Mesendoderm (in vitro differentiated cells): ENCODE measurements around the gene ALCAM.

Experiments
- DNase-seq: peaks from one replicate; pipeline ENCODE4 v3.0.0; 2013
- H2AK5ac ChIP-seq: 2 replicates; pipeline ENCODE4 v1.6.1; 2013; ENCODE audit warnings: low read length, inconsistent platforms
- H2BK120ac ChIP-seq: 2 replicates; pipeline ENCODE4 v1.6.1; 2013; ENCODE audit warnings: low read depth, mild to moderate bottlenecking, low read length, moderate library complexity, mixed read lengths
- H2BK15ac ChIP-seq: replicated peaks from 2 replicates; pipeline ENCODE4 v1.6.1; 2013; ENCODE audit warnings: low read depth, mild to moderate bottlenecking, moderate library complexity
- H2BK5ac ChIP-seq: 2 replicates; pipeline ENCODE4 v1.6.1; 2013; ENCODE audit warnings: low read length, inconsistent platforms
- H3K18ac ChIP-seq: 2 replicates; pipeline ENCODE4 v1.6.1; 2013; ENCODE audit warnings: mild to moderate bottlenecking, low read length, mixed read lengths
- H3K23ac ChIP-seq: one replicate; pipeline ENCODE4 v1.6.1; 2013; ENCODE audit warnings: low read length
- H3K27ac ChIP-seq: 2 replicates; pipeline ENCODE4 v1.5.1; 2013; ENCODE audit warnings: low read depth, mild to moderate bottlenecking, inconsistent platforms, low read length, moderate library complexity
- H3K27me3 ChIP-seq: 2 replicates; pipeline ENCODE4 v1.6.1; 2013; ENCODE audit warnings: low read length, control low read depth, mild to moderate bottlenecking, inconsistent platforms; ENCODE audit not compliant: insufficient read depth, poor library complexity
- H3K36me3 ChIP-seq: 2 replicates; pipeline ENCODE4 v1.6.1; 2013; ENCODE audit warnings: low read length, inconsistent platforms; ENCODE audit not compliant: control insufficient read depth, insufficient read depth
- H3K4ac ChIP-seq: one replicate; pipeline ENCODE4 v1.6.1; 2013; ENCODE audit warnings: low read depth, mild to moderate bottlenecking, low read length, moderate library complexity
- H3K4me1 ChIP-seq: 2 replicates; pipeline ENCODE4 v1.6.1; 2013; ENCODE audit warnings: low read depth, low read length, inconsistent platforms; ENCODE audit not compliant: control insufficient read depth
- H3K4me2 ChIP-seq: 2 replicates; pipeline ENCODE4 v1.6.1; 2013; ENCODE audit warnings: low read length
- H3K4me3 ChIP-seq: 2 replicates; pipeline ENCODE4 v1.5.1; 2013; ENCODE audit warnings: mild to moderate bottlenecking, low read length
- H3K56ac ChIP-seq: one replicate; pipeline ENCODE4 v1.6.1; 2013; ENCODE audit warnings: low read length
- H3K79me1 ChIP-seq: 2 replicates; pipeline ENCODE4 v1.6.1; 2013; ENCODE audit warnings: low read length, inconsistent platforms
- H3K79me2 ChIP-seq: 2 replicates; pipeline ENCODE4 v1.6.1; 2013; ENCODE audit warnings: mild to moderate bottlenecking, low read length; ENCODE audit not compliant: control insufficient read depth, insufficient read depth
- H3K9ac ChIP-seq: 2 replicates; pipeline ENCODE4 v1.6.1; 2013; ENCODE audit warnings: low read length, inconsistent platforms
- H4K5ac ChIP-seq: one replicate; pipeline ENCODE4 v1.6.1; 2013; ENCODE audit warnings: low read length
- H4K8ac ChIP-seq: one replicate; pipeline ENCODE4 v1.6.1; 2013; ENCODE audit warnings: low read depth, mild to moderate bottlenecking, control low read depth, low read length, moderate library complexity
- WGBS: extraction: QIAGEN DNeasy Blood & Tissue Kit; methylation state at CpG from one replicate; pipeline ENCODE4 v1.1.7; 2013; ENCODE audit warnings: low lambda C conversion rate, missing lambda C conversion rate; ENCODE audit not compliant: insufficient coverage; ENCODE audit errors: extremely low coverage; 5-methylcytosine and 5-hydroxymethylcytosine counted together

ALCAM gene

GRCh38 chr3:105615814-105616213 lies 249.1 kb downstream of the ALCAM start:
- H3K4me1 ChIP-seq = peaks cover 9% of the 10 kb centered on the region
- no peaks in the 10 kb centered on the region for H3K36me3 ChIP-seq
- H2AK5ac ChIP-seq = no peak overlapping the region
- no peak overlapping the region for H3K4me3 ChIP-seq
- no peak for DNase-seq
- H2BK15ac ChIP-seq = no peak overlapping the region
- H3K79me1 ChIP-seq = no peaks in the 10 kb centered on the region
- H3K56ac ChIP-seq = no peak overlapping the region
- no peak overlapping the region for H4K8ac ChIP-seq
- no peak overlapping the region for H4K5ac ChIP-seq
- no CpG with 5 or more reads among the region's 3 CpGs for WGBS
- H3K27me3 ChIP-seq = no peaks in the 10 kb centered on the region
- H3K23ac ChIP-seq = no peak overlapping the region
- no peak overlapping the region for H2BK120ac ChIP-seq
- H3K79me2 ChIP-seq = no peaks in the 10 kb centered on the region
- no peak overlapping the region for H3K18ac ChIP-seq
- no peak overlapping the region for H3K4me2 ChIP-seq
- no peak overlapping the region for H2BK5ac ChIP-seq
- H3K4ac ChIP-seq = no peak overlapping the region
- H3K9ac ChIP-seq = no peak overlapping the region
- H3K27ac ChIP-seq = no peak overlapping the region

DNA sequence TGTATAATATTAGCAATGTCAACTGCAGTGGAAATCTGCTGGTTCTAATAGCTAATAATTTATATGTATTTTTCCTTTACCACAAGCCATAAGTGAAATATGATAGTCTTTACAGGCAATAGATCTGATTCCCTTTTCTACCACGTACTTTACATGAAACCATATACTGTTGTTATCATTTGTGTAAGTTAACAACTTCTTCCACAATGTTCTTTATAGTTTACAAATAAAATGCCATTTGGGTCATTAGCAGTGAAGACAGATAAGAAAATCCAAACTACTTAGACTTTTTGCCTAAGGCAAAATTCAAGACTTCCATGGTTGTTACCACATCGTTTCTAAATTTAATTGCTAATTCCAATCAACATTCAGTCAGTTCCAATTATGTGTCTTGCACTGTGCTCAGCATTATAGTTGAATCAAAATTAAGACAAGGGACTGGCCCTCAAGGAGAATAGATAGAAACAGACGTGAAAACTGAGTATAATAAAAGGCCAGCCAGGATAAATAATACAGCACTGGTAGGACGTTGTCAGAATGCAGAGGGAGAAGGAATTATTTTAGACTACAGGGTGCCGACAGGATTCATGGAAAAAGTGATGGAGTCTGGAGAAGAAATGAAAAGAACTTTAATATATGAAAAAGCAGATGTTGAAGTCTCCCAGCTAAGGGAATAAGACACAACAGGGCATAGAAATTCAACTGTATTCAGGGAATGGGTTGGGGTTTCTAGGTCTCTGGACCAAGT lies 249.8 kb downstream of the ALCAM start:
- H2BK120ac ChIP-seq = no peak overlapping the region
- no peak overlapping the region for H2AK5ac ChIP-seq
- no peak overlapping the region for H2BK15ac ChIP-seq
- H3K79me1 ChIP-seq = no peaks in the 10 kb centered on the region
- no peak overlapping the region for H4K5ac ChIP-seq
- peaks cover 6% of the 10 kb centered on the region for H3K4me1 ChIP-seq
- peak overlapping the region; percentile 76 for H4K8ac ChIP-seq
- H3K56ac ChIP-seq = no peak overlapping the region
- H3K27ac ChIP-seq = no peak overlapping the region
- no peak overlapping the region for H3K23ac ChIP-seq
- no peak overlapping the region for H3K4me2 ChIP-seq
- no peaks in the 10 kb centered on the region for H3K79me2 ChIP-seq
- WGBS = no CpG with 5 or more reads among the region's 5 CpGs
- no peak overlapping the region for H2BK5ac ChIP-seq
- no peak overlapping the region for H3K4me3 ChIP-seq
- no peaks in the 10 kb centered on the region for H3K27me3 ChIP-seq
- no peak overlapping the region for H3K4ac ChIP-seq
- no peaks in the 10 kb centered on the region for H3K36me3 ChIP-seq
- no peak overlapping the region for H3K9ac ChIP-seq
- DNase-seq = no peak
- H3K18ac ChIP-seq = no peak overlapping the region

GRCh38 chr3:105618556-105618955 lies 251.8 kb downstream of the ALCAM start:
- Histone ChIP-seq H3K4me2 (no peak overlapping the region), H3K56ac (no peak overlapping the region), H3K4me1 (no peaks in the 10 kb centered on the region), H3K36me3 (no peaks in the 10 kb centered on the region), H3K9ac (no peak overlapping the region), H3K18ac (no peak overlapping the region), H3K4me3 (no peak overlapping the region), H4K8ac (no peak overlapping the region), H3K79me1 (no peaks in the 10 kb centered on the region), H2BK5ac (no peak overlapping the region), H3K27me3 (no peaks in the 10 kb centered on the region), H2AK5ac (no peak overlapping the region), H2BK15ac (no peak overlapping the region), H3K79me2 (no peaks in the 10 kb centered on the region), H3K4ac (no peak overlapping the region), H4K5ac (no peak overlapping the region), H3K27ac (no peak overlapping the region), H3K23ac (no peak overlapping the region), H2BK120ac (no peak overlapping the region)
- WGBS = no CpG with 5 or more reads among the region's 5 CpGs
- DNase-seq = no peak

- no peaks in the 10 kb centered on the region for H3K4me1 ChIP-seq
- no peaks in the 10 kb centered on the region for H3K79me2 ChIP-seq
- H3K79me1 ChIP-seq = no peaks in the 10 kb centered on the region
- H3K23ac ChIP-seq = no peak overlapping the region
- no peak overlapping the region for H3K56ac ChIP-seq
- H3K4me3 ChIP-seq = no peak overlapping the region
- no peaks in the 10 kb centered on the region for H3K27me3 ChIP-seq
- no peak overlapping the region for H2BK120ac ChIP-seq
- no peak overlapping the region for H4K5ac ChIP-seq
- H2BK5ac ChIP-seq = no peak overlapping the region
- H3K9ac ChIP-seq = no peak overlapping the region
- H2BK15ac ChIP-seq = no peak overlapping the region
- no peak overlapping the region for H3K27ac ChIP-seq
- H3K18ac ChIP-seq = no peak overlapping the region
- H2AK5ac ChIP-seq = no peak overlapping the region
- no peaks in the 10 kb centered on the region for H3K36me3 ChIP-seq
- H4K8ac ChIP-seq = no peak overlapping the region
- no peak overlapping the region for H3K4me2 ChIP-seq
- WGBS = no CpG with 5 or more reads among the region's 2 CpGs
- no peak overlapping the region for H3K4ac ChIP-seq
- no peak for DNase-seq
These were observed 252.9 kb downstream of the ALCAM start for GRCh38 chr3:105619651-105620050.

DNA sequence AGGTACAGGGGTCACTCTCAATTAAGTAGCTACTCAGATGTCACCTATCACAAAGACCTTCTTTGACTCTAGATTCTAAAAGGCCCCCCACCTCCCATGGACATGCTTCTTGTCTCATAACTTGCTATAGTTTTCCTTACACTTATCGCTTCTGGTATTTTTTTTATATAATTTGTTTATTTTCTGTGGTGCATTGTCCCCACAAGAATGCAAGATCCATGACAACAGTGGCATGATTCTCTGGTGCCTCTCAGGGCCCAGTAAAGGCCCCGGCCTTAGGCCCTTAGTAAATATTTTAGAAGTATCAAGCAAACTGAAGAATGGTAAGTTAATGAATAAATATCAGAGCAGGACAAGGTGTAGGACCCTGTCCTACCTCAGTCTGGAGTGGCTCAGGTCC lies 253.5 kb downstream of the ALCAM start:
- Histone ChIP-seq H2BK5ac (no peak overlapping the region), H4K8ac (no peak overlapping the region), H3K79me2 (no peaks in the 10 kb centered on the region), H2BK15ac (no peak overlapping the region), H3K27ac (no peak overlapping the region), H3K79me1 (no peaks in the 10 kb centered on the region), H3K4me3 (no peak overlapping the region), H2AK5ac (no peak overlapping the region), H4K5ac (no peak overlapping the region), H3K4me2 (no peak overlapping the region), H3K4ac (no peak overlapping the region), H2BK120ac (no peak overlapping the region), H3K18ac (no peak overlapping the region), H3K23ac (no peak overlapping the region), H3K4me1 (no peaks in the 10 kb centered on the region), H3K36me3 (no peaks in the 10 kb centered on the region), H3K56ac (no peak overlapping the region), H3K27me3 (no peaks in the 10 kb centered on the region), H3K9ac (no peak overlapping the region)
- no CpG with 5 or more reads among the region's 2 CpGs for WGBS
- no peak for DNase-seq

DNA sequence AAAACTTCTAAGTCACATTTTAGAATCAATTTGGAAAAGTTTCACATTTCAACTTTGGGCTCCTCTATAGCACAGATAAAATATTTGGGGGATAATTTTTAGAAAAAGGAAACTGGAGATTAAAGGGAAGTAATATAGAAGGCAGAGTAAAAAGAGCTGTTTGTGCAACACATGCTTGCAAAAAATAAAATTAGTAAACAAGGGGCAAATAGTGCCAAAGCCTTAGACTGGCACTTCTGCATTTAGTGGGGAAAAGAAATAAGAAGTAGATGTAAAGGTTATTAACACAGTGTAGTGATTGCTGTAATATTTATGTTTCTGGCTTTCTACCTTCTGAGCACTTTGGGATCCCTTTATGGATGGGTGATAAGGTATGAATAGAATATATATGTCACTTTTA lies 255.5 kb downstream of the ALCAM start:
- Histone ChIP-seq H3K4me2 (no peak overlapping the region), H3K4me3 (no peak overlapping the region), H2BK120ac (no peak overlapping the region), H3K36me3 (no peaks in the 10 kb centered on the region), H2BK5ac (no peak overlapping the region), H3K79me1 (no peaks in the 10 kb centered on the region), H3K9ac (no peak overlapping the region), H4K5ac (no peak overlapping the region), H4K8ac (no peak overlapping the region), H3K27ac (no peak overlapping the region), H3K23ac (no peak overlapping the region), H3K27me3 (no peaks in the 10 kb centered on the region), H3K56ac (no peak overlapping the region), H2AK5ac (no peak overlapping the region), H3K4ac (no peak overlapping the region), H2BK15ac (no peak overlapping the region), H3K4me1 (no peaks in the 10 kb centered on the region), H3K18ac (no peak overlapping the region), H3K79me2 (no peaks in the 10 kb centered on the region)
- no peak for DNase-seq
